ENCODE measurements around the gene MYRIP.

DNA sequence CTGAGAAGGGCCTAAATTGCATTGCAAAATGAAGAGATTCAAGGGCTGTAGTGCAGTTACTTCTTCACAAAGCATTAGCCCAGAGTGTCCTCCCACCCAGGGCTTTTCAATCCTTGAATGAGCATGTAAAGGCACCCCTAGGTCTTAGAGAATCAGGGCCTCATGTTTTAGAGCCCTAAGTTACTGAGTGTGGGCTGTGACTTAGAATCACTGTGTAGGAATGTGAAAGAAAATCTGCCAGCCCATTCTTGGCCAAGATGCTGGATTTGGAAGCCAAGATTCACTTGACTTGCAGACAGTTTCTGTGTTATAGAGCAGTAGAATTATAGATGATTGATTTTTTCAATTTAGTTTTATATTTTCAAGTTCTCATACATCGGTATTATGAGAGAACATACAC is 153.2 kb downstream of the MYRIP start:
- TF ChIP-seq, protein P1, sequence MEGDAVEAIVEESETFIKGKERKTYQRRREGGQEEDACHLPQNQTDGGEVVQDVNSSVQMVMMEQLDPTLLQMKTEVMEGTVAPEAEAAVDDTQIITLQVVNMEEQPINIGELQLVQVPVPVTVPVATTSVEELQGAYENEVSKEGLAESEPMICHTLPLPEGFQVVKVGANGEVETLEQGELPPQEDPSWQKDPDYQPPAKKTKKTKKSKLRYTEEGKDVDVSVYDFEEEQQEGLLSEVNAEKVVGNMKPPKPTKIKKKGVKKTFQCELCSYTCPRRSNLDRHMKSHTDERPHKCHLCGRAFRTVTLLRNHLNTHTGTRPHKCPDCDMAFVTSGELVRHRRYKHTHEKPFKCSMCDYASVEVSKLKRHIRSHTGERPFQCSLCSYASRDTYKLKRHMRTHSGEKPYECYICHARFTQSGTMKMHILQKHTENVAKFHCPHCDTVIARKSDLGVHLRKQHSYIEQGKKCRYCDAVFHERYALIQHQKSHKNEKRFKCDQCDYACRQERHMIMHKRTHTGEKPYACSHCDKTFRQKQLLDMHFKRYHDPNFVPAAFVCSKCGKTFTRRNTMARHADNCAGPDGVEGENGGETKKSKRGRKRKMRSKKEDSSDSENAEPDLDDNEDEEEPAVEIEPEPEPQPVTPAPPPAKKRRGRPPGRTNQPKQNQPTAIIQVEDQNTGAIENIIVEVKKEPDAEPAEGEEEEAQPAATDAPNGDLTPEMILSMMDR (IDR thresholded peaks at IDR 0.05 in 8 of 11, conservative IDR thresholded peaks at IDR 0.05 in 3 of 11): no peak
- TF ChIP-seq POLR2AphosphoS5 (IDR thresholded peaks at IDR 0.05): no peak
